Measurements from ENCODE around the gene ASB7.

The ASB7 gene

GRCh38 chr15:100602064-100602822 is at the start of gene ASB7, which contains the start of gene LINS1:
Gene ASB7 (plus strand): TSS chr15:100602589. CDS start chr15:100612217, 9,628 bp downstream.
Gene LINS1 (minus strand): TSS chr15:100602184. CDS start chr15:100580842, 21,342 bp downstream.
- Histone ChIP-seq H3K27me3 (ENCODE audit: control insufficient read depth in 5 of 5, insufficient read depth in 4 of 5, low read length in 5 of 5) (no peaks in the 10 kb centered on the region), H3K36me3 (ENCODE audit: control insufficient read depth in 5 of 5, insufficient read depth in 5 of 5, low read length in 5 of 5) (peaks cover 0 to 9% (median 6%) of the 10 kb centered on the region in 5 donors), H3K4me3 (ENCODE audit: low read depth in 1 of 5, low read length in 5 of 5) (peak within 1 kb of the TSS; percentile 83 to 99 (median 93)), H3K4me1 (ENCODE audit: control insufficient read depth in 5 of 5, insufficient read depth in 5 of 5, low read length in 5 of 5) (peaks cover 5 to 29% (median 27%) of the 10 kb centered on the region in 5 donors), H3K9ac (ENCODE audit: low read length in 5 of 5) (peak within 1 kb of the TSS; percentile 79 to 97 (median 90)), H3K9me3 (ENCODE audit: control insufficient read depth in 5 of 5, low read length in 5 of 5) (no peaks in the 10 kb centered on the region), H3K27ac (ENCODE audit: low read depth, low read length) (peak within 1 kb of the TSS; percentile 78)

- no peaks in the 10 kb centered on the region for H3K36me3 ChIP-seq (ENCODE audit: control insufficient read depth in 5 of 5, insufficient read depth in 5 of 5, low read length in 5 of 5)
- no peak overlapping the region for H3K27ac ChIP-seq (ENCODE audit: low read depth, low read length)
- no peaks in the 10 kb centered on the region for H3K9me3 ChIP-seq (ENCODE audit: control insufficient read depth in 5 of 5, low read length in 5 of 5)
- no peak overlapping the region for H3K9ac ChIP-seq (ENCODE audit: low read length in 5 of 5)
- no peak overlapping the region for H3K4me3 ChIP-seq (ENCODE audit: low read depth in 1 of 5, low read length in 5 of 5)
- H3K27me3 ChIP-seq (ENCODE audit: control insufficient read depth in 5 of 5, insufficient read depth in 4 of 5, low read length in 5 of 5): no peaks in the 10 kb centered on the region
- no peaks in the 10 kb centered on the region for H3K4me1 ChIP-seq (ENCODE audit: control insufficient read depth in 5 of 5, insufficient read depth in 5 of 5, low read length in 5 of 5)
Measured at GRCh38 chr15:100553468-100553867, 48.9 kb upstream of the ASB7 start.

- Histone ChIP-seq H3K4me3 (ENCODE audit: low read depth in 1 of 5, low read length in 5 of 5) (no peak overlapping the region), H3K9ac (ENCODE audit: low read length in 5 of 5) (no peak overlapping the region), H3K27ac (ENCODE audit: low read depth, low read length) (no peak overlapping the region), H3K4me1 (ENCODE audit: control insufficient read depth in 5 of 5, insufficient read depth in 5 of 5, low read length in 5 of 5) (peaks cover 0 to 7% (median 0%) of the 10 kb centered on the region in 5 donors), H3K27me3 (ENCODE audit: control insufficient read depth in 5 of 5, insufficient read depth in 4 of 5, low read length in 5 of 5) (no peaks in the 10 kb centered on the region), H3K9me3 (ENCODE audit: control insufficient read depth in 5 of 5, low read length in 5 of 5) (no peaks in the 10 kb centered on the region), H3K36me3 (ENCODE audit: control insufficient read depth in 5 of 5, insufficient read depth in 5 of 5, low read length in 5 of 5) (no peaks in the 10 kb centered on the region)
Measured at GRCh38 chr15:100558771-100559254, 43.6 kb upstream of the ASB7 start.

GRCh38 chr15:100559330-100559729 is 43.1 kb upstream of the ASB7 start:
- Histone ChIP-seq H3K36me3 (ENCODE audit: control insufficient read depth in 5 of 5, insufficient read depth in 5 of 5, low read length in 5 of 5) (no peaks in the 10 kb centered on the region), H3K4me1 (ENCODE audit: control insufficient read depth in 5 of 5, insufficient read depth in 5 of 5, low read length in 5 of 5) (peaks cover 0 to 7% (median 0%) of the 10 kb centered on the region in 5 donors), H3K9me3 (ENCODE audit: control insufficient read depth in 5 of 5, low read length in 5 of 5) (no peaks in the 10 kb centered on the region), H3K9ac (ENCODE audit: low read length in 5 of 5) (no peak overlapping the region), H3K27me3 (ENCODE audit: control insufficient read depth in 5 of 5, insufficient read depth in 4 of 5, low read length in 5 of 5) (no peaks in the 10 kb centered on the region), H3K4me3 (ENCODE audit: low read depth in 1 of 5, low read length in 5 of 5) (no peak overlapping the region), H3K27ac (ENCODE audit: low read depth, low read length) (no peak overlapping the region)

GRCh38 chr15:100560323-100560722 is 42.1 kb upstream of the ASB7 start:
- no peak overlapping the region for H3K9ac ChIP-seq (ENCODE audit: low read length in 5 of 5)
- no peak overlapping the region for H3K27ac ChIP-seq (ENCODE audit: low read depth, low read length)
- H3K36me3 ChIP-seq (ENCODE audit: control insufficient read depth in 5 of 5, insufficient read depth in 5 of 5, low read length in 5 of 5): no peaks in the 10 kb centered on the region
- H3K4me3 ChIP-seq (ENCODE audit: low read depth in 1 of 5, low read length in 5 of 5): no peak overlapping the region
- no peaks in the 10 kb centered on the region for H3K9me3 ChIP-seq (ENCODE audit: control insufficient read depth in 5 of 5, low read length in 5 of 5)
- H3K27me3 ChIP-seq (ENCODE audit: control insufficient read depth in 5 of 5, insufficient read depth in 4 of 5, low read length in 5 of 5): no peaks in the 10 kb centered on the region
- H3K4me1 ChIP-seq (ENCODE audit: control insufficient read depth in 5 of 5, insufficient read depth in 5 of 5, low read length in 5 of 5): peaks cover 0 to 7% (median 0%) of the 10 kb centered on the region in 5 donors

- no peaks in the 10 kb centered on the region for H3K27me3 ChIP-seq (ENCODE audit: control insufficient read depth in 5 of 5, insufficient read depth in 4 of 5, low read length in 5 of 5)
- H3K4me3 ChIP-seq (ENCODE audit: low read depth in 1 of 5, low read length in 5 of 5): no peak overlapping the region
- H3K36me3 ChIP-seq (ENCODE audit: control insufficient read depth in 5 of 5, insufficient read depth in 5 of 5, low read length in 5 of 5): peaks cover 0 to 17% (median 6%) of the 10 kb centered on the region in 5 donors
- H3K9me3 ChIP-seq (ENCODE audit: control insufficient read depth in 5 of 5, low read length in 5 of 5): no peaks in the 10 kb centered on the region
- H3K27ac ChIP-seq (ENCODE audit: low read depth, low read length): no peak overlapping the region
- peaks cover 0 to 3% (median 0%) of the 10 kb centered on the region in 5 donors for H3K4me1 ChIP-seq (ENCODE audit: control insufficient read depth in 5 of 5, insufficient read depth in 5 of 5, low read length in 5 of 5)
- no peak overlapping the region for H3K9ac ChIP-seq (ENCODE audit: low read length in 5 of 5)
Measured at GRCh38 chr15:100565591-100565990, 36.8 kb upstream of the ASB7 start.

GRCh38 chr15:100566850-100567628 is 35.4 kb upstream of the ASB7 start:
- H3K27me3 ChIP-seq (ENCODE audit: control insufficient read depth in 5 of 5, insufficient read depth in 4 of 5, low read length in 5 of 5): no peaks in the 10 kb centered on the region
- H3K4me3 ChIP-seq (ENCODE audit: low read depth in 1 of 5, low read length in 5 of 5): no peak overlapping the region
- peaks cover 0 to 17% (median 6%) of the 10 kb centered on the region in 5 donors for H3K36me3 ChIP-seq (ENCODE audit: control insufficient read depth in 5 of 5, insufficient read depth in 5 of 5, low read length in 5 of 5)
- no peak overlapping the region for H3K27ac ChIP-seq (ENCODE audit: low read depth, low read length)
- H3K9ac ChIP-seq (ENCODE audit: low read length in 5 of 5): no peak overlapping the region
- H3K4me1 ChIP-seq (ENCODE audit: control insufficient read depth in 5 of 5, insufficient read depth in 5 of 5, low read length in 5 of 5): peaks cover 0 to 10% (median 0%) of the 10 kb centered on the region in 5 donors
- no peaks in the 10 kb centered on the region for H3K9me3 ChIP-seq (ENCODE audit: control insufficient read depth in 5 of 5, low read length in 5 of 5)

- Histone ChIP-seq H3K27ac (ENCODE audit: low read depth, low read length) (no peak overlapping the region), H3K9me3 (ENCODE audit: control insufficient read depth in 5 of 5, low read length in 5 of 5) (no peaks in the 10 kb centered on the region), H3K9ac (ENCODE audit: low read length in 5 of 5) (no peak overlapping the region), H3K4me3 (ENCODE audit: low read depth in 1 of 5, low read length in 5 of 5) (no peak overlapping the region), H3K36me3 (ENCODE audit: control insufficient read depth in 5 of 5, insufficient read depth in 5 of 5, low read length in 5 of 5) (peaks cover 4 to 30% (median 10%) of the 10 kb centered on the region in 5 donors), H3K4me1 (ENCODE audit: control insufficient read depth in 5 of 5, insufficient read depth in 5 of 5, low read length in 5 of 5) (peaks cover 0 to 11% (median 0%) of the 10 kb centered on the region in 5 donors), H3K27me3 (ENCODE audit: control insufficient read depth in 5 of 5, insufficient read depth in 4 of 5, low read length in 5 of 5) (no peaks in the 10 kb centered on the region)
Measured at GRCh38 chr15:100569391-100569790, 33.0 kb upstream of the ASB7 start.

- Histone ChIP-seq H3K4me3 (ENCODE audit: low read depth in 1 of 5, low read length in 5 of 5) (no peak overlapping the region), H3K4me1 (ENCODE audit: control insufficient read depth in 5 of 5, insufficient read depth in 5 of 5, low read length in 5 of 5) (peaks cover 0 to 11% (median 0%) of the 10 kb centered on the region in 5 donors), H3K27ac (ENCODE audit: low read depth, low read length) (no peak overlapping the region), H3K27me3 (ENCODE audit: control insufficient read depth in 5 of 5, insufficient read depth in 4 of 5, low read length in 5 of 5) (no peaks in the 10 kb centered on the region), H3K9me3 (ENCODE audit: control insufficient read depth in 5 of 5, low read length in 5 of 5) (no peaks in the 10 kb centered on the region), H3K36me3 (ENCODE audit: control insufficient read depth in 5 of 5, insufficient read depth in 5 of 5, low read length in 5 of 5) (peaks cover 4 to 33% (median 10%) of the 10 kb centered on the region in 5 donors), H3K9ac (ENCODE audit: low read length in 5 of 5) (peak overlapping the region in 1 of 5 donors; percentile 37)
Measured at GRCh38 chr15:100570275-100570674, 32.1 kb upstream of the ASB7 start.

Data from subcutaneous abdominal adipose tissue (tissue), 5 donors.